ENCODE measurements around the gene PRDM4. TPM values are rescaled to one million over a fixed set of nuclear protein-coding genes. Genes with fewer than 3 reads are reported as not detected.
A peak's percentile ranks its signal among the peaks of the same experiment; 100 is the strongest.

PRDM4 gene
- total RNA-seq, 2 donors from 2014 or later = 24.5 to 37.2 TPM

DNA sequence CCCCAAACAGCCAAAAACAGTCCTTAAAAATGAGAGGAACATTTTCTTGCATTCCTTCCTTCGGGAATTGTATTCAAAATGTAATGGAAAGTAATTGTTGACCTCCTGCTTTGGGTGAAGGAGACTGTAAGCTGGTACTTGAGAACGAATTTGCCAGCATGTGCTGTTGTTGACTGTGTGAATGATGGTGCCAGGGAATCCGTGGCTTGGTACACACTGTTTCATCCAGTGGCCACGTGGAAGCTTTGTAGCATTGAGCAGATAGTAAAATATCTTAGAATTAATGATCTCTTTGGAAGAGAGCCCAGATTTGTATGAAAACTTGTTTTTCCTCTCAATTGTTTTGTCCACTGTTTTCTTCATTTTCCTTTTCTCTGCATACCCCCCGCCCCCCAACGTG is 15.2 kb upstream of the PRDM4 start:
- no peak for DNase-seq (ENCODE audit: low spot score)
- no peaks in the 10 kb centered on the region for H3K4me1 ChIP-seq (ENCODE audit: control insufficient read depth in 1 of 2, low read depth in 2 of 2)
- H3K4me3 ChIP-seq = no peak overlapping the region
- no peak for ATAC-seq (ENCODE audit: insufficient number of reproducible peaks, low FRiP score, low read depth)
- H3K36me3 ChIP-seq = no peaks in the 10 kb centered on the region
- no peak overlapping the region for H3K27ac ChIP-seq
- TF ChIP-seq, protein P1, sequence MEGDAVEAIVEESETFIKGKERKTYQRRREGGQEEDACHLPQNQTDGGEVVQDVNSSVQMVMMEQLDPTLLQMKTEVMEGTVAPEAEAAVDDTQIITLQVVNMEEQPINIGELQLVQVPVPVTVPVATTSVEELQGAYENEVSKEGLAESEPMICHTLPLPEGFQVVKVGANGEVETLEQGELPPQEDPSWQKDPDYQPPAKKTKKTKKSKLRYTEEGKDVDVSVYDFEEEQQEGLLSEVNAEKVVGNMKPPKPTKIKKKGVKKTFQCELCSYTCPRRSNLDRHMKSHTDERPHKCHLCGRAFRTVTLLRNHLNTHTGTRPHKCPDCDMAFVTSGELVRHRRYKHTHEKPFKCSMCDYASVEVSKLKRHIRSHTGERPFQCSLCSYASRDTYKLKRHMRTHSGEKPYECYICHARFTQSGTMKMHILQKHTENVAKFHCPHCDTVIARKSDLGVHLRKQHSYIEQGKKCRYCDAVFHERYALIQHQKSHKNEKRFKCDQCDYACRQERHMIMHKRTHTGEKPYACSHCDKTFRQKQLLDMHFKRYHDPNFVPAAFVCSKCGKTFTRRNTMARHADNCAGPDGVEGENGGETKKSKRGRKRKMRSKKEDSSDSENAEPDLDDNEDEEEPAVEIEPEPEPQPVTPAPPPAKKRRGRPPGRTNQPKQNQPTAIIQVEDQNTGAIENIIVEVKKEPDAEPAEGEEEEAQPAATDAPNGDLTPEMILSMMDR (IDR thresholded peaks at IDR 0.05) = no peak
- no peaks in the 10 kb centered on the region for H3K9me3 ChIP-seq
- H3K27me3 ChIP-seq (replicated peaks; ENCODE audit: insufficient read depth) = no peaks in the 10 kb centered on the region

DNA sequence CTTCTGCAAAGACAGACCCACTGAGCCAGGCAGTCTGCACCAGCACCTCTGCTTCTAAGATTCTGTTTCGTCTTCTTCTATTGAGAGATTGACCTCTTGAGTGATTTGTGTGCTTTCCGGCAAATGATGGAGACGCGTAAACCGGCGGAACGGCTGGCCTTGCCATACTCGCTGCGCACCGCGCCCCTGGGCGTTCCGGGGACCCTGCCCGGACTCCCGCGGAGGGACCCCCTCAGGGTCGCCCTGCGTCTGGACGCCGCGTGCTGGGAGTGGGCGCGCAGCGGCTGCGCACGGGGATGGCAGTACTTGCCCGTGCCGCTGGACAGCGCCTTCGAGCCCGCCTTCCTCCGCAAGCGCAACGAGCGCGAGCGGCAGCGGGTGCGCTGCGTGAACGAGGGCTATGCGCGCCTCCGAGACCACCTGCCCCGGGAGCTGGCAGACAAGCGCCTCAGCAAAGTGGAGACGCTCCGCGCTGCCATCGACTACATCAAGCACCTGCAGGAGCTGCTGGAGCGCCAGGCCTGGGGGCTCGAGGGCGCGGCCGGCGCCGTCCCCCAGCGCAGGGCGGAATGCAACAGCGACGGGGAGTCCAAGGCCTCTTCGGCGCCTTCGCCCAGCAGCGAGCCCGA is 14.3 kb upstream of the PRDM4 start:
- H3K9me3 ChIP-seq = no peaks in the 10 kb centered on the region
- DNase-seq (ENCODE audit: low spot score) = no peak
- H3K36me3 ChIP-seq = no peaks in the 10 kb centered on the region
- TF ChIP-seq, protein P1 (IDR thresholded peaks at IDR 0.05) = no peak
- no peak for ATAC-seq (ENCODE audit: insufficient number of reproducible peaks, low FRiP score, low read depth)
- no peaks in the 10 kb centered on the region for H3K4me1 ChIP-seq (ENCODE audit: control insufficient read depth in 1 of 2, low read depth in 2 of 2)
- H3K27ac ChIP-seq = no peak overlapping the region
- H3K4me3 ChIP-seq = peak overlapping the region; percentile 52
- H3K27me3 ChIP-seq (replicated peaks; ENCODE audit: insufficient read depth) = no peaks in the 10 kb centered on the region

DNA sequence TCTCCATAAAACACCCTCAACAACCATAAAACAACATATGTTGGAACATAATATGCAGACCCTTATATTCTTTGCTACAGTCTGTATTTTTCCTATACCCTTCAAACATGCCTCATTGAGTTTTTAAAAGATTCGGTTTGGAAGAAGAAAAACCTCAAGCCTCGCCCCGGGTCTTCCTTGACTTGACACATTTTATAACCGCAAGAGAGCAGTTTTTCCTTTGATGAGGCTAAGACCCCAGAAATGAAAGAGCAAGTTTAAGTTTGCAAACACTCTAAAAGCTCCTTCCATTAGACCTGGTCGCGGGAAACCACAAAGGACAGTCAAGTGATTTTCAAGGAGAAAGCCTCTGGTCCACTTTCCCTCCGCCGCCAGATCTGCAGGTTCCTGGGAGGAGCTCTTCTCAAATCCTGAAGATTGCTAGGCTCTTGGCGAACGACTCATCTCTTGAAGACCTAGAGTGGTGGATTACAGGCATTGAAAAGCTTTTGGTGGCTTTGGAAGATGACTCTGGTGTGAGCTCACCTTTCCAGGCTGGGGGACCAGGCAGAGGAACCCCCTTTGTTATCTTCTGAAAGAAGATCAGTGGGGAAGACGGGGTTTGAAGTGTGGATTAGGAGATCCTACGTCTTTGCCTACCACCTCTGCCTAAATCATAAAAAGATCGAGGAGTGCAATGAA is 13.6 kb upstream of the PRDM4 start, which contains the start of gene ASCL4:
TSS of gene ASCL4 (plus strand) at position 356 of the 681 bp plus-strand sequence. CDS start 515 bp downstream, outside the sequence.
- peak within 1 kb of the TSS; percentile 52 for H3K4me3 ChIP-seq
- TF ChIP-seq, protein P1 (IDR thresholded peaks at IDR 0.05) = no peak

DNA sequence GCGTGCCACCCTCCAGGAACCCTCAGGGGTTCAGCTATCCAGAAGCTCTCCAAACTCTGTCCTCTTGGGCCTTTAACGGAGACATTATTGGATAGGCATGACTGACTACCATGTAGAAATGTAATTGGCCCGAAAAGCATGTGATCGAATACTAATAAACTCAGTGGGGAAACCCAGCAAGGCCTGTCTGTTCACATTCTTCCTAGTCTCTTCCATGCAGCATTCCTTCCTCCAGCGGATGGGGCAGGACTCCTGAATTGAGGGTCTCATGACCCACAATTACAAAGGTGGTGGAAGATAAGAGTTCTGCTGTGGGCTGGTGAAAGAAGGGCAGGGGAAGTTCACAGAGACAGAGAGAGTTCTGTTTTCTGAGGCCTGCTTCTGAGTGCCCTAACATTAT is 6.5 kb upstream of the PRDM4 start:
- no peaks in the 10 kb centered on the region for H3K9me3 ChIP-seq
- no peak overlapping the region for H3K4me3 ChIP-seq
- no peaks in the 10 kb centered on the region for H3K4me1 ChIP-seq (ENCODE audit: control insufficient read depth in 1 of 2, low read depth in 2 of 2)
- no peak overlapping the region for H3K27ac ChIP-seq
- ATAC-seq (ENCODE audit: insufficient number of reproducible peaks, low FRiP score, low read depth) (no peak), DNase-seq (ENCODE audit: low spot score) (no peak)
- TF ChIP-seq, protein P1 (IDR thresholded peaks at IDR 0.05) = no peak
- no peaks in the 10 kb centered on the region for H3K36me3 ChIP-seq
- no peaks in the 10 kb centered on the region for H3K27me3 ChIP-seq (replicated peaks; ENCODE audit: insufficient read depth)

More for the DNA sequence above, 13.6 kb upstream of the PRDM4 start, which contains the start of gene ASCL4:
- no peak within 1 kb of the TSS for H3K27ac ChIP-seq
- DNase-seq (ENCODE audit: low spot score) = no peak
- no peaks in the 10 kb centered on the region for H3K27me3 ChIP-seq (replicated peaks; ENCODE audit: insufficient read depth)
- no peaks in the 10 kb centered on the region for H3K9me3 ChIP-seq
- ATAC-seq (ENCODE audit: insufficient number of reproducible peaks, low FRiP score, low read depth) = no peak
- no peaks in the 10 kb centered on the region for H3K36me3 ChIP-seq
- no peaks in the 10 kb centered on the region for H3K4me1 ChIP-seq (ENCODE audit: control insufficient read depth in 1 of 2, low read depth in 2 of 2)

DNA sequence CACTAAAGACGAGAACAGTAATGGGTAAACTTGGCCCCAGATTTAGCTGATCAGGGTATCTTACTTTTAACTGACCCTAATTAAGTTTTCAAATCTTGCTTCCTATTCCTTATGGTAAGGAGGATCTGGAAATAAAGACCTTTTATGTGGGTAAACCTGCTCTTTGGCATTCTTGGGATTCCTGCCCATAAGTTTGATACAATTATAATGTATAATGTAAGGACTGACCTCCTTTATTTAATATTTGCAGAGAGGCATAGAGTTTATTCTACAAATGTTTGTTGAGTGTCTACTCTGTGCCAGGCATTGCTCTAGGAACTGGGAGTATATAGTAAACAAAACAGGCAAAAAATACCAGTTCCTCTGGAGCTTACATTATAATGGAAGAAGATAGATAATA is 4.4 kb upstream of the PRDM4 start:
- Histone ChIP-seq H3K27ac (no peak overlapping the region), H3K4me3 (no peak overlapping the region), H3K36me3 (no peaks in the 10 kb centered on the region), H3K27me3 (replicated peaks; ENCODE audit: insufficient read depth) (no peaks in the 10 kb centered on the region), H3K9me3 (no peaks in the 10 kb centered on the region), H3K4me1 (ENCODE audit: control insufficient read depth in 1 of 2, low read depth in 2 of 2) (peaks cover 0 to 5% of the 10 kb centered on the region in 2 donors)
- DNase-seq (ENCODE audit: low spot score) (no peak), ATAC-seq (ENCODE audit: insufficient number of reproducible peaks, low FRiP score, low read depth) (no peak)
- TF ChIP-seq, protein P1 (IDR thresholded peaks at IDR 0.05) = no peak

All from thoracic aorta (tissue), 2 donors.